DMS79 (cell line): ENCODE measurements around the gene ENDOD1.

Experiments used
- DNase-seq: peaks from one replicate; lab custom pipeline; 2025; lab: John Stamatoyannopoulos, UW

Gene ENDOD1

DNA sequence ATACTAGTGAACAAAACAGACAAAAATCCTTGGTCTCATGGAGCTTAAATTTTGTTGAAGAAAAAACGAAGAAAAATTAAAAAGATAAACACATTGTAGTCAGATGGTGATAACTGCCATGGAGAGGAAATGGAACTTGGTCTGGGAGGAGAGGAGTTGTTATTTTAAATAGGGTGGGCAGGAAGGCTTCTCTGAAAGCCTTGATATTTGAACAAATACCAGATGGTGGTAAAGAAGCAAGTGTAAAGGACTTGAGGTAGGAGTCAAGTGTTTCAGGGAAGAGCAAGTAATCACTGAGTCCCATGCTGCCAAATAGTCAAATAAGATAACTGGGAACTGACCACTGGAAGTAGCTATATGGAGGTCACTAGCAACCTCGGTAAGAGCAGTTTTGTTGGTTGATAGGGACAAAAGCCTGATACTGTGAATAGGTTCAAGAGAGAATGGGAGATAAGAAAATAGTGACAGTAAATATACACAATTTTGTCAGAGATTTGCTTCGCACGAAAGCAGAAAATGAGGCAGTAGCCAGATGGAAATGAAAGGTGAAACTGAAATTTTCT lies 86.3 kb downstream of the ENDOD1 start:
- no peak for DNase-seq
